Measurements from ENCODE around the gene TSPEAR. TPM values are rescaled to one million over a fixed set of nuclear protein-coding genes. Genes with fewer than 3 reads are reported as not detected.

TSPEAR gene
- total and polyA plus RNA-seq, 9 of the 15 experiments (the other 6 are each of a cell fraction or from before 2014, with no cell fraction given): not detected

DNA sequence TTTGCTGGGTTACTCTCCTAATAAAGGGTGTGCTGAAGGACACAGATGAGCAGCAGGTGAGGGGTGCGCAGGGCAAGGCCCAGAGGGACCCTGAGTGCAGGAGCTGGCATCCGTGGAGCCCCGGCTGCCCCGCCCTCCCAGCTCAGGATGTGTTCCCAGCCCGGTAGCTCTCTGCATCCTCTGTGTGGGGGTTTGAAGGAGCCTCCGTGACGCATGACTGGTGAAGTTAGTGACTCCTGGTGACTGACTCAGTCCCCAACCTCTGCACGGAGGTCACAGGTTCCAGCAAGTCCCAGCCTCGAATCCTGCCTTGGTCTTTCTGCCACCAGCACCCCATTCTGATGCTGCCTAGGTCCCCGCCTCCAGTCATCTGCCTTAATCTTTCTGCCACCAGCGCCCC lies 21.6 kb upstream of the TSPEAR start (continued):
- no peak for TF ChIP-seq ZNF133 (CRISPR knock-in tag; IDR thresholded peaks at IDR 0.05)
- TF ChIP-seq CBX3 (IDR thresholded peaks at IDR 0.05; ENCODE audit: borderline replicate concordance in 1 of 2, low read length in 2 of 2): no peak
- TF ChIP-seq, protein P1, sequence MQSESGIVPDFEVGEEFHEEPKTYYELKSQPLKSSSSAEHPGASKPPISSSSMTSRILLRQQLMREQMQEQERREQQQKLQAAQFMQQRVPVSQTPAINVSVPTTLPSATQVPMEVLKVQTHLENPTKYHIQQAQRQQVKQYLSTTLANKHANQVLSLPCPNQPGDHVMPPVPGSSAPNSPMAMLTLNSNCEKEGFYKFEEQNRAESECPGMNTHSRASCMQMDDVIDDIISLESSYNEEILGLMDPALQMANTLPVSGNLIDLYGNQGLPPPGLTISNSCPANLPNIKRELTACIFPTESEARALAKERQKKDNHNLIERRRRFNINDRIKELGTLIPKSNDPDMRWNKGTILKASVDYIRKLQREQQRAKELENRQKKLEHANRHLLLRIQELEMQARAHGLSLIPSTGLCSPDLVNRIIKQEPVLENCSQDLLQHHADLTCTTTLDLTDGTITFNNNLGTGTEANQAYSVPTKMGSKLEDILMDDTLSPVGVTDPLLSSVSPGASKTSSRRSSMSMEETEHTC (IDR thresholded peaks at IDR 0.05): no peak
- no peak for TF ChIP-seq HNRNPLL (IDR thresholded peaks at IDR 0.05; ENCODE audit: low read depth, low read length, poor library complexity, severe bottlenecking)
- TF ChIP-seq XRCC3 (IDR thresholded peaks at IDR 0.05): no peak
- no peak for TF ChIP-seq ZNF274 (IDR thresholded peaks at IDR 0.05; ENCODE audit: borderline replicate concordance, low read depth, low read length)
- TF ChIP-seq, protein P2, sequence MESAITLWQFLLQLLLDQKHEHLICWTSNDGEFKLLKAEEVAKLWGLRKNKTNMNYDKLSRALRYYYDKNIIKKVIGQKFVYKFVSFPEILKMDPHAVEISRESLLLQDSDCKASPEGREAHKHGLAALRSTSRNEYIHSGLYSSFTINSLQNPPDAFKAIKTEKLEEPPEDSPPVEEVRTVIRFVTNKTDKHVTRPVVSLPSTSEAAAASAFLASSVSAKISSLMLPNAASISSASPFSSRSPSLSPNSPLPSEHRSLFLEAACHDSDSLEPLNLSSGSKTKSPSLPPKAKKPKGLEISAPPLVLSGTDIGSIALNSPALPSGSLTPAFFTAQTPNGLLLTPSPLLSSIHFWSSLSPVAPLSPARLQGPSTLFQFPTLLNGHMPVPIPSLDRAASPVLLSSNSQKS (CRISPR knock-in tag; IDR thresholded peaks at IDR 0.05): no peak
- TF ChIP-seq TEAD2 (tag; IDR thresholded peaks at IDR 0.05): no peak

DNA sequence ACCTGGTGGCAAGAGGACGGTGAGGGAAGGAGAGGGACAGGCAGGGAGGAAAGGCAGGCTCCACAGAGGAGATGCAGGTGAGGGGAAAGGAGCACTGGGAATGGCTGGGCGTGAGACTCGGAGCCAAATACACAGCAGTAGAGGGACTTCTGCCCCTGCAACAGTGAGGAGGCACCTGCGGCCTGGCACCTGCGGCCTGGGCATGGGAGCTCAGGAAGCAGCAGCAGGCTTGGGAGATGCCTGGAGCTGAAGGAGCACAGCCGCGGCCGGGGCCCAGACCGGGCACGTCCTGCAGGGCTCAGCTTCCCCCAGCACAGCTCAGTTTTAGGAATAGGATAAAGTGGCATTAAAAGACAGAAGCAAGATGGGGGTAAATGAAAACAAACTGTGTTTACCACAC lies 20.9 kb upstream of the TSPEAR start:
- ATAC-seq (no peak), FAIRE-seq (no peak), DNase-seq (ENCODE audit: extremely low read depth in 1 of 4, low spot score in 3 of 4) (no peak)
- BruUV-seq (replicated peaks): no TSS peak
- 3% methylated on average over 10 of the region's 10 CpGs for WGBS (ENCODE audit: insufficient coverage, low coverage, missing lambda C conversion rate)
- Histone ChIP-seq H3K9me1 (ENCODE audit: control insufficient read depth, insufficient read depth, low read length) (no peaks in the 10 kb centered on the region), H3K9ac (ENCODE audit: insufficient read depth in 1 of 2, low read depth in 2 of 2, low read length in 2 of 2) (no peak overlapping the region), H3K27ac (ENCODE audit: extremely low read depth, low read depth, low read length) (no peak overlapping the region), H4K20me1 (replicated peaks; ENCODE audit: control insufficient read depth, insufficient read depth, low read length) (peaks cover 7% of the 10 kb centered on the region; the same call in 1 of the 2 replicates), H3K36me3 (ENCODE audit: control insufficient read depth, insufficient read depth, low read length) (no peaks in the 10 kb centered on the region), H3K79me2 (ENCODE audit: control insufficient read depth, insufficient read depth, low read length) (no peaks in the 10 kb centered on the region), H3K4me1 (replicated peaks in 1 of 2; ENCODE audit: control insufficient read depth in 2 of 2, insufficient read depth in 2 of 2, low read length in 2 of 2) (peaks cover 10 to 20% of the 10 kb centered on the region in 2 experiments; a peak in 4 of 5 replicates), H2AFZ (ENCODE audit: low read depth, low read length) (no peak overlapping the region), H3K27me3 (ENCODE audit: control insufficient read depth in 2 of 2, insufficient read depth in 2 of 2, low read length in 2 of 2) (peaks cover 68 to 91% of the 10 kb centered on the region in 2 experiments), H3K4me2 (ENCODE audit: insufficient read depth, low read length) (no peak overlapping the region), H3K9me3 (replicated peaks; ENCODE audit: control insufficient read depth, insufficient read depth, low read depth, low read length) (no peaks in the 10 kb centered on the region), H3K4me3 (no peak overlapping the region)
- in situ Hi-C loops (cut with MboI): no loop called here
- intact Hi-C loops (cut with micrococcal nuclease): no loop called here
- CTCF ChIA-PET (ENCODE audit: low intra/inter-chr PET ratio): no interaction called here
- POLR2A ChIA-PET: interaction anchor here (0.6 to 2.3 kb wide), 5 partner anchors 10 to 281 kb away, joined by 3 to 7 read pairs (median 3); no protein-coding TSS in a partner anchor
- no peak for TF ChIP-seq XRCC3 (IDR thresholded peaks at IDR 0.05)
- TF ChIP-seq TOE1 (IDR thresholded peaks at IDR 0.05; ENCODE audit: borderline replicate concordance): no peak
- no peak for TF ChIP-seq TOE1 (CRISPR knock-in tag; IDR thresholded peaks at IDR 0.05; ENCODE audit: borderline replicate concordance, low read depth)
- TF ChIP-seq ZNF134 (CRISPR knock-in tag; conservative IDR thresholded peaks at IDR 0.05): no peak
- TF ChIP-seq SOX6 (IDR thresholded peaks at IDR 0.05): no peak
- TF ChIP-seq RB1 (IDR thresholded peaks at IDR 0.05; ENCODE audit: low read depth): no peak
- TF ChIP-seq ETV5 (CRISPR knock-in tag; IDR thresholded peaks at IDR 0.05; ENCODE audit: low read depth): no peak
- TF ChIP-seq ZNF143 (CRISPR knock-in tag; IDR thresholded peaks at IDR 0.05): no peak
- TF ChIP-seq NEUROD1 (IDR thresholded peaks at IDR 0.05; ENCODE audit: borderline replicate concordance, low read depth, low read length, partially characterized antibody): no peak
- TF ChIP-seq RBM22 (IDR thresholded peaks at IDR 0.05; ENCODE audit: low read depth, low read length, poor library complexity, severe bottlenecking): no peak
- TF ChIP-seq, protein P3, sequence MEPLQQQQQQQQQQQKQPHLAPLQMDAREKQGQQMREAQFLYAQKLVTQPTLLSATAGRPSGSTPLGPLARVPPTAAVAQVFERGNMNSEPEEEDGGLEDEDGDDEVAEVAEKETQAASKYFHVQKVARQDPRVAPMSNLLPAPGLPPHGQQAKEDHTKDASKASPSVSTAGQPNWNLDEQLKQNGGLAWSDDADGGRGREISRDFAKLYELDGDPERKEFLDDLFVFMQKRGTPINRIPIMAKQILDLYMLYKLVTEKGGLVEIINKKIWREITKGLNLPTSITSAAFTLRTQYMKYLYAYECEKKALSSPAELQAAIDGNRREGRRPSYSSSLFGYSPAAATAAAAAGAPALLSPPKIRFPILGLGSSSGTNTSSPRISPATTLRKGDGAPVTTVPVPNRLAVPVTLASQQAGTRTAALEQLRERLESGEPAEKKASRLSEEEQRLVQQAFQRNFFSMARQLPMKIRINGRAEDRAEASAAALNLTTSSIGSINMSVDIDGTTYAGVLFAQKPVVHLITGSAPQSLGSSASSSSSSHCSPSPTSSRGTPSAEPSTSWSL (CRISPR knock-in tag; IDR thresholded peaks at IDR 0.05; ENCODE audit: borderline replicate concordance): no peak
- no peak for TF ChIP-seq FOXA1 (IDR thresholded peaks at IDR 0.05; ENCODE audit: borderline replicate concordance)
